GM12878 (cell line): ENCODE results near the gene IL1RL2. TPM values are rescaled to one million over a fixed set of nuclear protein-coding genes. Genes with fewer than 3 reads are reported as not detected.
A peak's percentile ranks its signal among the peaks of the same experiment; 100 is the strongest.

Source experiments
- ATAC-seq: fragments of 200-7000 bp; cut with Tn5 transposase; 3 replicates; pipeline ENCODE4 v1.9.1; 2020; ENCODE audit warnings: mild to moderate bottlenecking, moderate library complexity
- BruUV-seq: library from RNA; stranded (reverse); fragments of 400-500 nt; replicated peaks from 2 replicates; lab custom pipeline; 2021; lab: Mats Ljungman, UMichigan
- CTCF ChIA-PET: fragments of 300-600 bp; sonication (Branson Sonifier 250); formaldehyde crosslinking; extraction: SDS; loops from one replicate; lab custom pipeline; 2021; ENCODE audit warnings: inconsistent platforms; lab: Yijun Ruan, JAX
- POLR2A ChIA-PET: fragments of 350-600 bp; formaldehyde crosslinking; extraction: SDS; loops from one replicate; lab custom pipeline; 2021; ENCODE audit warnings: inconsistent platforms; lab: Charles Lee
- RAD21 ChIA-PET: fragments of 300-600 bp; sonication (Branson Sonifier 250); formaldehyde crosslinking; loops from one replicate; lab custom pipeline; 2023; ENCODE audit warnings: antibody characterized with exemption; ENCODE audit not compliant: unreplicated experiment; lab: Charles Lee
- SMC1A ChIA-PET: fragments of 300-600 bp; sonication (Branson Sonifier 250); formaldehyde crosslinking; loops from one replicate; lab custom pipeline; 2023; ENCODE audit not compliant: unreplicated experiment, uncharacterized antibody; lab: Charles Lee
- DNase-seq: peaks from one replicate; pipeline ENCODE4 v3.0.0-alpha.2; 2011; ENCODE audit warnings: low read depth, low spot score
- FAIRE-seq: peaks from 3 replicates; lab custom pipeline; 2011; peaks lifted over from hg19 to GRCh38; lab: Jason Lieb, UNC
- H2AFZ ChIP-seq: 2 replicates; pipeline ENCODE4 v1.6.0; 2011; ENCODE audit warnings: low read depth, low read length, control low read depth; ENCODE audit not compliant: control insufficient read depth
- H3K27ac ChIP-seq: 2 replicates; pipeline ENCODE4 v1.5.1; 2011; ENCODE audit warnings: control low read depth; ENCODE audit not compliant: control insufficient read depth, insufficient read depth
- H3K27me3 ChIP-seq, 2 experiments: replicated peaks in 1 of 2; 2 replicates each; pipeline versions ENCODE4 v1.6.0 to v1.6.1; 2011; ENCODE audit warnings: low read length in 1 of 2; ENCODE audit not compliant: control insufficient read depth in 2 of 2, insufficient read depth in 2 of 2
- H3K36me3 ChIP-seq, 2 experiments: 2 replicates each; pipeline ENCODE4 v1.5.1; 2011; ENCODE audit warnings: low read length in 1 of 2; ENCODE audit not compliant: control insufficient read depth in 2 of 2, insufficient read depth in 2 of 2
- H3K4me1 ChIP-seq: 2 replicates; pipeline ENCODE4 v1.6.1; 2011; ENCODE audit warnings: mild to moderate bottlenecking, low read length, moderate library complexity, mixed read lengths; ENCODE audit not compliant: control insufficient read depth, insufficient read depth
- H3K4me2 ChIP-seq: 2 replicates; pipeline ENCODE4 v1.6.0; 2011; ENCODE audit warnings: control low read depth; ENCODE audit not compliant: control insufficient read depth, insufficient read depth
- H3K4me3 ChIP-seq: fragments of 200-600 bp; sonication (generic); 2 replicates; pipeline ENCODE4 v1.5.1; 2016
- H3K79me2 ChIP-seq: 2 replicates; pipeline ENCODE4 v1.6.0; 2011; ENCODE audit warnings: low read length; ENCODE audit not compliant: control insufficient read depth, insufficient read depth
- H3K9ac ChIP-seq: 2 replicates; pipeline ENCODE4 v1.8.0; 2011; ENCODE audit warnings: low read length, control low read depth, mixed read lengths; ENCODE audit not compliant: control insufficient read depth, insufficient read depth
- H3K9me3 ChIP-seq: replicated peaks from 3 replicates; pipeline ENCODE4 v1.5.1; 2011; ENCODE audit warnings: mild to moderate bottlenecking, low read length; ENCODE audit not compliant: control insufficient read depth, insufficient read depth
- H4K20me1 ChIP-seq: 2 replicates; pipeline ENCODE4 v1.6.0; 2011; ENCODE audit not compliant: control insufficient read depth, insufficient read depth
- CREM ChIP-seq: IDR thresholded peaks from 2 replicates; pipeline ENCODE4 v1.6.1; 2014; ENCODE audit warnings: antibody characterized with exemption, low read depth
- HCFC1 ChIP-seq: fragments of 150-350 bp; IDR thresholded peaks from 2 replicates; pipeline ENCODE4 v1.6.1; 2014; ENCODE audit warnings: low read length
- LARP7 ChIP-seq: fragments of 450-650 bp; IDR thresholded peaks from 2 replicates; pipeline ENCODE4 v1.6.1; 2017; ENCODE audit warnings: mild to moderate bottlenecking
- NR2C1 ChIP-seq: fragments of 450-650 bp; IDR thresholded peaks from 2 replicates; pipeline ENCODE4 v1.6.1; 2017; ENCODE audit warnings: antibody characterized with exemption, mild to moderate bottlenecking, moderate library complexity
- RFX5 ChIP-seq: IDR thresholded peaks from 2 replicates; pipeline ENCODE4 v1.6.1; 2011; ENCODE audit warnings: low read depth, low read length, improper control_type of control experiment
- SMAD1 ChIP-seq: fragments of 450-650 bp; IDR thresholded peaks from 2 replicates; pipeline ENCODE4 v1.6.1; 2018; ENCODE audit warnings: mild to moderate bottlenecking, low read depth; ENCODE audit not compliant: partially characterized antibody
- SMAD5 ChIP-seq: IDR thresholded peaks from 2 replicates; pipeline ENCODE4 v1.6.1; 2016; ENCODE audit warnings: antibody characterized with exemption, low read depth
- SP1 ChIP-seq: IDR thresholded peaks from one replicate; pipeline ENCODE4 v1.6.1; 2011; ENCODE audit warnings: low read depth, low read length
- SRF ChIP-seq, 2 experiments: IDR thresholded peaks; 2 replicates each; pipeline ENCODE4 v1.6.1; 2011; ENCODE audit warnings: low read depth in 2 of 2, low read length in 2 of 2, mild to moderate bottlenecking in 1 of 2, moderate library complexity in 1 of 2
- ZNF274 ChIP-seq: IDR thresholded peaks from one replicate; pipeline ENCODE4 v1.8.0; 2011; ENCODE audit not compliant: insufficient read length, insufficient read depth
- ZZZ3 ChIP-seq: IDR thresholded peaks from 2 replicates; pipeline ENCODE4 v1.6.1; 2011; ENCODE audit warnings: low read depth; ENCODE audit not compliant: control insufficient read depth, insufficient read length
- WGBS: methylation state at CpG from one replicate; pipeline ENCODE4 v1.1.6; 2016; ENCODE audit warnings: low lambda C conversion rate; ENCODE audit not compliant: insufficient replicate concordance, insufficient coverage; ENCODE audit errors: missing lambda C conversion rate; 5-methylcytosine and 5-hydroxymethylcytosine counted together
- in situ Hi-C: fragments of 300-500 bp; cut with MboI; formaldehyde crosslinking; loops from 9 replicates; pipeline ENCODE4 v1.14.3; 2018; ENCODE audit warnings: mixed read lengths
- intact Hi-C: fragments of 100-400 bp; cut with micrococcal nuclease; formaldehyde crosslinking; loops from one replicate; pipeline ENCODE4 v1.14.2; 2022; ENCODE audit not compliant: unreplicated experiment
- polyA plus RNA-seq, 11 experiments: library from polyadenylated mRNA; depleted of rRNA in 4 of 11; unstranded in 6 of 11; stranded (reverse) in 5 of 11; fragments of >200 nt; fragmentation: Nextera tagmentation in 4 of 11; fragmentation: Illumina TruSeq in 1 of 11; extraction: Ambion mirVana in 4 of 11; extraction: Trizol in 1 of 11; gene quantifications; 1 replicate in 1 of 11; 2 replicates in 10 of 11; pipeline versions ENCODE4 v1.2.1 to v1.2.3, GENCODE V29; 2011 to 2016; ENCODE audit warnings: inconsistent platforms in 2 of 11, missing spikeins in 2 of 11, low read depth in 1 of 11
- total RNA-seq, 4 experiments: library from RNA; depleted of rRNA in 3 of 4; stranded (reverse); fragments of >200 nt in 3 of 4; fragmentation: Illumina TruSeq in 1 of 4; extraction: Trizol in 1 of 4; gene quantifications; 2 replicates each; pipeline versions ENCODE4 v1.2.1 to v1.2.3, GENCODE V29; 2013 to 2021
- TF ChIP-seq, protein P1 (sequence below), 3 experiments: IDR thresholded peaks in 2 of 3; conservative IDR thresholded peaks in 1 of 3; 2 replicates each; pipeline ENCODE4 v1.5.1; 2011; ENCODE audit warnings: low read depth in 3 of 3, low read length in 3 of 3, mild to moderate bottlenecking in 3 of 3, control low read depth in 2 of 3, moderate library complexity in 2 of 3, inconsistent platforms in 1 of 3, mixed read lengths in 1 of 3; ENCODE audit not compliant: control insufficient read depth in 2 of 3, insufficient read depth in 1 of 3; ENCODE audit errors: extremely low read depth in 1 of 3
- TF ChIP-seq, protein P2 (sequence below): fragments of 450-650 bp; IDR thresholded peaks from 2 replicates; pipeline ENCODE4 v1.6.1; 2016; ENCODE audit warnings: mild to moderate bottlenecking, moderate library complexity, borderline replicate concordance
- TF ChIP-seq, protein P3 (sequence below): IDR thresholded peaks from 2 replicates; pipeline ENCODE4 v1.6.1; 2012; ENCODE audit warnings: low read depth, low read length, improper control_type of control experiment
- TF ChIP-seq, protein P4 (sequence below): fragments of 150-350 bp; IDR thresholded peaks from 2 replicates; pipeline ENCODE4 v1.6.1; 2014; ENCODE audit warnings: mild to moderate bottlenecking, low read depth, low read length

The IL1RL2 gene
- total and polyA plus RNA-seq, 10 of the 15 experiments (the other 5 are each of a cell fraction or from before 2014, with no cell fraction given), result not detected

DNA sequence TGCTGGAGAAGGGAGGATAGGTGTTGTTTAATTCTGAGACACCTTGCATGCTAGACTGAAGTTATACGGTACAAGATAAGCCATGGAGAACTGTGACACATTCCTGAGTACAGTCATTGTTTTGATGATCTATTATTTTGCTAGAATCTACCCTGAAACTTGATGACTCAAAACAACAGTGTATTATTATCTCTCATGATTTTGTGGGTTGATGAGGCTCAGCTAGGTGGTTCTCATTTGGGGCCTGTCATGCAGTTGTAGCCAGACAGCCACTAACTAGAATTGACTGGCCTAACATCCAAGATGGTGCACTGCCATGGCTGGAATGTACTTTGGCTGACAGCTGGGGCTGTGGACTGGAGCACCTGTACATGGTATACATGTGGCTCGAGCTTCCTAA, 49.7 kb upstream of the IL1RL2 start (continued):
- TF ChIP-seq, protein P1, sequence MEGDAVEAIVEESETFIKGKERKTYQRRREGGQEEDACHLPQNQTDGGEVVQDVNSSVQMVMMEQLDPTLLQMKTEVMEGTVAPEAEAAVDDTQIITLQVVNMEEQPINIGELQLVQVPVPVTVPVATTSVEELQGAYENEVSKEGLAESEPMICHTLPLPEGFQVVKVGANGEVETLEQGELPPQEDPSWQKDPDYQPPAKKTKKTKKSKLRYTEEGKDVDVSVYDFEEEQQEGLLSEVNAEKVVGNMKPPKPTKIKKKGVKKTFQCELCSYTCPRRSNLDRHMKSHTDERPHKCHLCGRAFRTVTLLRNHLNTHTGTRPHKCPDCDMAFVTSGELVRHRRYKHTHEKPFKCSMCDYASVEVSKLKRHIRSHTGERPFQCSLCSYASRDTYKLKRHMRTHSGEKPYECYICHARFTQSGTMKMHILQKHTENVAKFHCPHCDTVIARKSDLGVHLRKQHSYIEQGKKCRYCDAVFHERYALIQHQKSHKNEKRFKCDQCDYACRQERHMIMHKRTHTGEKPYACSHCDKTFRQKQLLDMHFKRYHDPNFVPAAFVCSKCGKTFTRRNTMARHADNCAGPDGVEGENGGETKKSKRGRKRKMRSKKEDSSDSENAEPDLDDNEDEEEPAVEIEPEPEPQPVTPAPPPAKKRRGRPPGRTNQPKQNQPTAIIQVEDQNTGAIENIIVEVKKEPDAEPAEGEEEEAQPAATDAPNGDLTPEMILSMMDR (IDR thresholded peaks at IDR 0.05 in 2 of 3, conservative IDR thresholded peaks at IDR 0.05 in 1 of 3; ENCODE audit: control insufficient read depth in 2 of 3, extremely low read depth in 1 of 3, insufficient read depth in 1 of 3, low read depth in 3 of 3, low read length in 3 of 3), result no peak
- TF ChIP-seq ZZZ3, result no peak

DNA sequence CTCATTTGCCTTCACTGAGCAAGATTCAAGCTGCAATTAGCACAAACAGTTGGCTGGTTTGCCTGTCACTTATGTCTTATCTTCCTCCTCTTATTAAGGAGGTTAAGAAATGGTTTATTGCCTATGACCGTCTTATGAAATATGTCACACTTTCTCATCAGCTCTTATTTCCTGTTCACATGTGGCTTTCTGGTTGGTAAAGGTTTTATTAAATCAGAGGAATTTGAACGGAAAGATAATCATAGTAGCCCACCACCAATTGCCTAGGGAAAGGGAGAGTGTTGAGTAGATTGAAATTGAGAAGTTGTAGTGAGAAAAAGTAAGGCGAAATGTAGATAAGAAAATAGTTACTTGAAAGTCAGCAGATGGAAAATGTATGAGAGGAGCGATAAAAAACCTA, 48.5 kb upstream of the IL1RL2 start:
- H3K4me2 ChIP-seq, result no peak overlapping the region
- in situ Hi-C loops (no loop called here), intact Hi-C loops (no loop called here)
- RAD21 ChIA-PET, result interaction anchor here (2.0 kb wide), 1 partner anchor 30 kb away, joined by 6 read pairs; no protein-coding TSS in a partner anchor
- POLR2A ChIA-PET, result interaction anchor here (0.8 kb wide), 1 partner anchor 32 kb away, joined by 3 read pairs; no protein-coding TSS in a partner anchor
- ATAC-seq (peak; percentile 44), DNase-seq (no peak), FAIRE-seq (no peak)
- H4K20me1 ChIP-seq, result no peaks in the 10 kb centered on the region
- CTCF ChIA-PET, result interaction anchor here (0.7 to 3.3 kb wide), 3 partner anchors 12 to 15 kb away, joined by 3 to 10 read pairs (median 3); no protein-coding TSS in a partner anchor
- peaks cover 12% of the 10 kb centered on the region; the same call in 2 of the 3 replicates for H3K9me3 ChIP-seq
- no TSS peak for BruUV-seq
- no peak overlapping the region for H3K27ac ChIP-seq
- WGBS, result 52% methylated on average over 4 of the region's 4 CpGs
- H2AFZ ChIP-seq, result no peak overlapping the region
- no peak overlapping the region for H3K9ac ChIP-seq
- SMC1A ChIA-PET, result interaction anchor here (0.8 to 2.0 kb wide), 10 partner anchors 9 to 118 kb away, joined by 3 to 6 read pairs (median 3); no protein-coding TSS in a partner anchor
- no peak overlapping the region for H3K4me3 ChIP-seq
- H3K27me3 ChIP-seq, result no peaks in the 10 kb centered on the region
- H3K79me2 ChIP-seq, result no peaks in the 10 kb centered on the region
- H3K4me1 ChIP-seq, result no peaks in the 10 kb centered on the region
- H3K36me3 ChIP-seq, result no peaks in the 10 kb centered on the region; a peak in 1 of 4 replicates
- TF ChIP-seq HCFC1 (no peak), SRF (IDR thresholded peaks at IDR 0.05; ENCODE audit: low read depth in 2 of 2, low read length in 2 of 2) (no peak), NR2C1 (no peak), SMAD5 (no peak), SMAD1 (no peak), SP1 (no peak), CREM (no peak), LARP7 (no peak), RFX5 (no peak), ZNF274 (no peak)
- TF ChIP-seq, protein P2, sequence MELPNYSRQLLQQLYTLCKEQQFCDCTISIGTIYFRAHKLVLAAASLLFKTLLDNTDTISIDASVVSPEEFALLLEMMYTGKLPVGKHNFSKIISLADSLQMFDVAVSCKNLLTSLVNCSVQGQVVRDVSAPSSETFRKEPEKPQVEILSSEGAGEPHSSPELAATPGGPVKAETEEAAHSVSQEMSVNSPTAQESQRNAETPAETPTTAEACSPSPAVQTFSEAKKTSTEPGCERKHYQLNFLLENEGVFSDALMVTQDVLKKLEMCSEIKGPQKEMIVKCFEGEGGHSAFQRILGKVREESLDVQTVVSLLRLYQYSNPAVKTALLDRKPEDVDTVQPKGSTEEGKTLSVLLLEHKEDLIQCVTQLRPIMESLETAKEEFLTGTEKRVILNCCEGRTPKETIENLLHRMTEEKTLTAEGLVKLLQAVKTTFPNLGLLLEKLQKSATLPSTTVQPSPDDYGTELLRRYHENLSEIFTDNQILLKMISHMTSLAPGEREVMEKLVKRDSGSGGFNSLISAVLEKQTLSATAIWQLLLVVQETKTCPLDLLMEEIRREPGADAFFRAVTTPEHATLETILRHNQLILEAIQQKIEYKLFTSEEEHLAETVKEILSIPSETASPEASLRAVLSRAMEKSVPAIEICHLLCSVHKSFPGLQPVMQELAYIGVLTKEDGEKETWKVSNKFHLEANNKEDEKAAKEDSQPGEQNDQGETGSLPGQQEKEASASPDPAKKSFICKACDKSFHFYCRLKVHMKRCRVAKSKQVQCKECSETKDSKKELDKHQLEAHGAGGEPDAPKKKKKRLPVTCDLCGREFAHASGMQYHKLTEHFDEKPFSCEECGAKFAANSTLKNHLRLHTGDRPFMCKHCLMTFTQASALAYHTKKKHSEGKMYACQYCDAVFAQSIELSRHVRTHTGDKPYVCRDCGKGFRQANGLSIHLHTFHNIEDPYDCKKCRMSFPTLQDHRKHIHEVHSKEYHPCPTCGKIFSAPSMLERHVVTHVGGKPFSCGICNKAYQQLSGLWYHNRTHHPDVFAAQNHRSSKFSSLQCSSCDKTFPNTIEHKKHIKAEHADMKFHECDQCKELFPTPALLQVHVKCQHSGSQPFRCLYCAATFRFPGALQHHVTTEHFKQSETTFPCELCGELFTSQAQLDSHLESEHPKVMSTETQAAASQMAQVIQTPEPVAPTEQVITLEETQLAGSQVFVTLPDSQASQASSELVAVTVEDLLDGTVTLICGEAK, result no peak
- TF ChIP-seq, protein P3, sequence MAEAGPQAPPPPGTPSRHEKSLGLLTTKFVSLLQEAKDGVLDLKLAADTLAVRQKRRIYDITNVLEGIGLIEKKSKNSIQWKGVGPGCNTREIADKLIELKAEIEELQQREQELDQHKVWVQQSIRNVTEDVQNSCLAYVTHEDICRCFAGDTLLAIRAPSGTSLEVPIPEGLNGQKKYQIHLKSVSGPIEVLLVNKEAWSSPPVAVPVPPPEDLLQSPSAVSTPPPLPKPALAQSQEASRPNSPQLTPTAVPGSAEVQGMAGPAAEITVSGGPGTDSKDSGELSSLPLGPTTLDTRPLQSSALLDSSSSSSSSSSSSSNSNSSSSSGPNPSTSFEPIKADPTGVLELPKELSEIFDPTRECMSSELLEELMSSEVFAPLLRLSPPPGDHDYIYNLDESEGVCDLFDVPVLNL, result no peak
- TF ChIP-seq, protein P4, sequence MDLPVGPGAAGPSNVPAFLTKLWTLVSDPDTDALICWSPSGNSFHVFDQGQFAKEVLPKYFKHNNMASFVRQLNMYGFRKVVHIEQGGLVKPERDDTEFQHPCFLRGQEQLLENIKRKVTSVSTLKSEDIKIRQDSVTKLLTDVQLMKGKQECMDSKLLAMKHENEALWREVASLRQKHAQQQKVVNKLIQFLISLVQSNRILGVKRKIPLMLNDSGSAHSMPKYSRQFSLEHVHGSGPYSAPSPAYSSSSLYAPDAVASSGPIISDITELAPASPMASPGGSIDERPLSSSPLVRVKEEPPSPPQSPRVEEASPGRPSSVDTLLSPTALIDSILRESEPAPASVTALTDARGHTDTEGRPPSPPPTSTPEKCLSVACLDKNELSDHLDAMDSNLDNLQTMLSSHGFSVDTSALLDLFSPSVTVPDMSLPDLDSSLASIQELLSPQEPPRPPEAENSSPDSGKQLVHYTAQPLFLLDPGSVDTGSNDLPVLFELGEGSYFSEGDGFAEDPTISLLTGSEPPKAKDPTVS, result no peak
